Measurements from ENCODE around the gene TUSC7.

TUSC7 gene

GRCh38 chr3:116734243-116734642 lies 24.7 kb downstream of the TUSC7 start (continued):
- TF ChIP-seq, protein P1, sequence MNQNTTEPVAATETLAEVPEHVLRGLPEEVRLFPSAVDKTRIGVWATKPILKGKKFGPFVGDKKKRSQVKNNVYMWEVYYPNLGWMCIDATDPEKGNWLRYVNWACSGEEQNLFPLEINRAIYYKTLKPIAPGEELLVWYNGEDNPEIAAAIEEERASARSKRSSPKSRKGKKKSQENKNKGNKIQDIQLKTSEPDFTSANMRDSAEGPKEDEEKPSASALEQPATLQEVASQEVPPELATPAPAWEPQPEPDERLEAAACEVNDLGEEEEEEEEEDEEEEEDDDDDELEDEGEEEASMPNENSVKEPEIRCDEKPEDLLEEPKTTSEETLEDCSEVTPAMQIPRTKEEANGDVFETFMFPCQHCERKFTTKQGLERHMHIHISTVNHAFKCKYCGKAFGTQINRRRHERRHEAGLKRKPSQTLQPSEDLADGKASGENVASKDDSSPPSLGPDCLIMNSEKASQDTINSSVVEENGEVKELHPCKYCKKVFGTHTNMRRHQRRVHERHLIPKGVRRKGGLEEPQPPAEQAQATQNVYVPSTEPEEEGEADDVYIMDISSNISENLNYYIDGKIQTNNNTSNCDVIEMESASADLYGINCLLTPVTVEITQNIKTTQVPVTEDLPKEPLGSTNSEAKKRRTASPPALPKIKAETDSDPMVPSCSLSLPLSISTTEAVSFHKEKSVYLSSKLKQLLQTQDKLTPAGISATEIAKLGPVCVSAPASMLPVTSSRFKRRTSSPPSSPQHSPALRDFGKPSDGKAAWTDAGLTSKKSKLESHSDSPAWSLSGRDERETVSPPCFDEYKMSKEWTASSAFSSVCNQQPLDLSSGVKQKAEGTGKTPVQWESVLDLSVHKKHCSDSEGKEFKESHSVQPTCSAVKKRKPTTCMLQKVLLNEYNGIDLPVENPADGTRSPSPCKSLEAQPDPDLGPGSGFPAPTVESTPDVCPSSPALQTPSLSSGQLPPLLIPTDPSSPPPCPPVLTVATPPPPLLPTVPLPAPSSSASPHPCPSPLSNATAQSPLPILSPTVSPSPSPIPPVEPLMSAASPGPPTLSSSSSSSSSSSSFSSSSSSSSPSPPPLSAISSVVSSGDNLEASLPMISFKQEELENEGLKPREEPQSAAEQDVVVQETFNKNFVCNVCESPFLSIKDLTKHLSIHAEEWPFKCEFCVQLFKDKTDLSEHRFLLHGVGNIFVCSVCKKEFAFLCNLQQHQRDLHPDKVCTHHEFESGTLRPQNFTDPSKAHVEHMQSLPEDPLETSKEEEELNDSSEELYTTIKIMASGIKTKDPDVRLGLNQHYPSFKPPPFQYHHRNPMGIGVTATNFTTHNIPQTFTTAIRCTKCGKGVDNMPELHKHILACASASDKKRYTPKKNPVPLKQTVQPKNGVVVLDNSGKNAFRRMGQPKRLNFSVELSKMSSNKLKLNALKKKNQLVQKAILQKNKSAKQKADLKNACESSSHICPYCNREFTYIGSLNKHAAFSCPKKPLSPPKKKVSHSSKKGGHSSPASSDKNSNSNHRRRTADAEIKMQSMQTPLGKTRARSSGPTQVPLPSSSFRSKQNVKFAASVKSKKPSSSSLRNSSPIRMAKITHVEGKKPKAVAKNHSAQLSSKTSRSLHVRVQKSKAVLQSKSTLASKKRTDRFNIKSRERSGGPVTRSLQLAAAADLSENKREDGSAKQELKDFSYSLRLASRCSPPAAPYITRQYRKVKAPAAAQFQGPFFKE (tag by site-specific recombination; IDR thresholded peaks at IDR 0.05; ENCODE audit: borderline replicate concordance), result no peak
- TF ChIP-seq ZNF37A (tag by site-specific recombination; IDR thresholded peaks at IDR 0.05) (no peak), SP3 (tag by site-specific recombination; IDR thresholded peaks at IDR 0.05) (no peak)

DNA sequence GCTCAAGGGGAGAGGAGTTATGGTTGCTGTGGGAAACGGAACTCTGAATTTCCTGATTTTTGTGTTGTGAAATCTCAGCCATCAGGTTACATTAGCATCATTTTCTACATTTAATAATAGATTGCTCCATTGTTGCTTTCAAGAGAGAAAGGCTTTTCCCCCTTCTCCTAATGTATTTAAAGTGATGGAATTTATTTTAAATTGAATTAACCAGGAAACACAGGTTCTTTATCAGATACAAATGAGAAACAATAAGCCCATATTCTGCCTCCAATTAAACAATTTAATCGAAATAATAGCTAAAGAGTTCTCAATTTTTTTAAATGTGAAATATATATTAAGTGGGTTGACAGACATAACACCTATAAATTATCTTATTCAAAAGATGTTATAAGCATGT lies 30.1 kb downstream of the TUSC7 start:
- no peak for TF ChIP-seq ZNF354C (tag by site-specific recombination; IDR thresholded peaks at IDR 0.05; ENCODE audit: borderline replicate concordance, low read depth)
- no peak overlapping the region for H3K4me3 ChIP-seq (ENCODE audit: low read depth, low read length)
- no peak overlapping the region for H3K27ac ChIP-seq (ENCODE audit: extremely low read depth, low read depth, low read length)
- ChIA-PET POLR2A (no interaction called here), CTCF (no interaction called here)
- H3K4me1 ChIP-seq (ENCODE audit: control insufficient read depth, insufficient read depth, low read length), result no peaks in the 10 kb centered on the region
- H3K36me3 ChIP-seq (ENCODE audit: control insufficient read depth in 2 of 2, insufficient read depth in 1 of 2, low read length in 2 of 2), result no peaks in the 10 kb centered on the region
- no peaks in the 10 kb centered on the region for H3K9me3 ChIP-seq (ENCODE audit: control insufficient read depth, insufficient read depth, low read depth, low read length)

DNA sequence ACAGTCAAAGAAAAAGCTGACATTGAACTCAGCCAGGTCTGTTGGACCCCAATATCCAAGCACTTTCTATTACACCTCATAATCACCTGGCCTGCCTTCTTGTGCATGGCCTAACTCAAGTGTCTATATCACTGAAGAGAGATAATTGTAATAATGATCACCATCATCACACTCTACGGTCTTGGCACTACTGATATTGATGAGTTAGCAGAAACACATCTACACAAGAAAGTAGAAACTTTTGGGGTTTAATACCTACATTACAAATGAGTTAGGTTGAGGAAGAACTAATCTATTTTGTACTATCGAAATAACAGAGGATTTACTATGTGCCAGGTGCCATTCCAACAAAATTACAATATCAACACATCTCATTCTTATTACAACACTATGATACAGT lies 30.7 kb downstream of the TUSC7 start:
- POLR2A ChIA-PET, result no interaction called here
- CTCF ChIA-PET, result no interaction called here

More for the DNA sequence above, 30.7 kb downstream of the TUSC7 start:
- H3K4me3 ChIP-seq (ENCODE audit: low read depth, low read length), result no peak overlapping the region
- no peaks in the 10 kb centered on the region for H3K9me3 ChIP-seq (ENCODE audit: control insufficient read depth, insufficient read depth, low read depth, low read length)
- TF ChIP-seq PATZ1 (tag by site-specific recombination; IDR thresholded peaks at IDR 0.05) (no peak), ZNF530 (tag by site-specific recombination; IDR thresholded peaks at IDR 0.05; ENCODE audit: low read depth) (no peak), HOXD13 (CRISPR knock-in tag; IDR thresholded peaks at IDR 0.05; ENCODE audit: borderline replicate concordance) (no peak), ZNF398 (tag by site-specific recombination; IDR thresholded peaks at IDR 0.05) (no peak), ZNF747 (tag by site-specific recombination; IDR thresholded peaks at IDR 0.05) (no peak), ZNF571 (tag by site-specific recombination; IDR thresholded peaks at IDR 0.05) (no peak), ZBTB7A (tag by site-specific recombination; IDR thresholded peaks at IDR 0.05; ENCODE audit: low read depth) (no peak), ZNF707 (tag by site-specific recombination; IDR thresholded peaks at IDR 0.05) (no peak)
- TF ChIP-seq, protein P2, sequence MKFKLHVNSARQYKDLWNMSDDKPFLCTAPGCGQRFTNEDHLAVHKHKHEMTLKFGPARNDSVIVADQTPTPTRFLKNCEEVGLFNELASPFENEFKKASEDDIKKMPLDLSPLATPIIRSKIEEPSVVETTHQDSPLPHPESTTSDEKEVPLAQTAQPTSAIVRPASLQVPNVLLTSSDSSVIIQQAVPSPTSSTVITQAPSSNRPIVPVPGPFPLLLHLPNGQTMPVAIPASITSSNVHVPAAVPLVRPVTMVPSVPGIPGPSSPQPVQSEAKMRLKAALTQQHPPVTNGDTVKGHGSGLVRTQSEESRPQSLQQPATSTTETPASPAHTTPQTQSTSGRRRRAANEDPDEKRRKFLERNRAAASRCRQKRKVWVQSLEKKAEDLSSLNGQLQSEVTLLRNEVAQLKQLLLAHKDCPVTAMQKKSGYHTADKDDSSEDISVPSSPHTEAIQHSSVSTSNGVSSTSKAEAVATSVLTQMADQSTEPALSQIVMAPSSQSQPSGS (tag by site-specific recombination; IDR thresholded peaks at IDR 0.05; ENCODE audit: low read depth), result no peak
- H3K36me3 ChIP-seq (ENCODE audit: control insufficient read depth in 2 of 2, insufficient read depth in 1 of 2, low read length in 2 of 2), result no peaks in the 10 kb centered on the region
- H3K4me1 ChIP-seq (ENCODE audit: control insufficient read depth, insufficient read depth, low read length), result no peaks in the 10 kb centered on the region
- H3K27ac ChIP-seq (ENCODE audit: extremely low read depth, low read depth, low read length), result no peak overlapping the region

Data from HEK293 (cell line).